Endodermal cell (in vitro differentiated cells): Measurements from ENCODE around the gene RGS16. TPM values are rescaled to one million over a fixed set of nuclear protein-coding genes. Genes with fewer than 3 reads are reported as not detected.

Experiments
- DNase-seq: peaks from one replicate; pipeline ENCODE4 v3.0.0-alpha.2; 2017
- H3K27ac ChIP-seq: 2 replicates; pipeline ENCODE4 v1.5.1; 2013; ENCODE audit warnings: mild to moderate bottlenecking, low read depth, low read length, moderate library complexity
- H3K27me3 ChIP-seq: 2 replicates; pipeline ENCODE4 v1.6.1; 2013; ENCODE audit warnings: mild to moderate bottlenecking, low read length, moderate library complexity; ENCODE audit not compliant: insufficient read depth, control insufficient read depth, poor library complexity, severe bottlenecking
- H3K36me3 ChIP-seq: 2 replicates; pipeline ENCODE4 v1.7.0; 2013; ENCODE audit warnings: mild to moderate bottlenecking, low read length, moderate library complexity; ENCODE audit not compliant: control insufficient read depth, insufficient read depth
- H3K4me1 ChIP-seq: one replicate; pipeline ENCODE4 v1.7.0; 2013; ENCODE audit warnings: low read length; ENCODE audit not compliant: control insufficient read depth, insufficient read depth
- H3K4me3 ChIP-seq: 2 replicates; pipeline ENCODE4 v1.5.1; 2013; ENCODE audit warnings: mild to moderate bottlenecking, low read length, moderate library complexity
- H3K9ac ChIP-seq: 2 replicates; pipeline ENCODE4 v1.6.1; 2013; ENCODE audit warnings: mild to moderate bottlenecking, low read length, moderate library complexity; ENCODE audit not compliant: poor library complexity, severe bottlenecking; ENCODE audit errors: extremely low read depth
- H3K9me3 ChIP-seq: 2 replicates; pipeline ENCODE4 v1.6.1; 2013; ENCODE audit warnings: mild to moderate bottlenecking, low read length, moderate library complexity; ENCODE audit not compliant: control insufficient read depth
- H3K27ac Mint-ChIP-seq: 2 replicates; pipeline ENCODE4 v1.8.0; 2020; ENCODE audit warnings: mixed read lengths
- H3K27me3 Mint-ChIP-seq: 2 replicates; pipeline ENCODE4 v1.8.0; 2021; ENCODE audit warnings: mild to moderate bottlenecking, mixed read lengths; ENCODE audit not compliant: insufficient read depth
- H3K36me3 Mint-ChIP-seq: 2 replicates; pipeline ENCODE4 v1.8.0; 2020; ENCODE audit warnings: low read depth, mixed read lengths
- H3K4me1 Mint-ChIP-seq: 2 replicates; pipeline ENCODE4 v1.8.0; 2020; ENCODE audit warnings: mixed read lengths
- H3K4me3 Mint-ChIP-seq: 2 replicates; pipeline ENCODE4 v1.8.0; 2020; ENCODE audit warnings: mild to moderate bottlenecking, moderate library complexity, mixed read lengths
- H3K9me3 Mint-ChIP-seq: 2 replicates; pipeline ENCODE4 v1.8.0; 2020; ENCODE audit warnings: mild to moderate bottlenecking, mixed read lengths
- WGBS, 2 experiments: methylation state at CpG; one replicate each; pipeline versions ENCODE4 v1.1.5 to v1.1.7; 2013; ENCODE audit warnings: missing lambda C conversion rate in 2 of 2, mixed read lengths in 1 of 2; ENCODE audit not compliant: insufficient coverage in 1 of 2, insufficient read length in 1 of 2; 5-methylcytosine and 5-hydroxymethylcytosine counted together
- total RNA-seq, 2 donors: library from RNA; stranded (reverse); fragmentation: NEBNext Ultra II Directional in 1 of 2; extraction: Animal tissue kit (Norgen Biotek cat#: 25700) in 1 of 2; gene quantifications; 2 replicates in 1 of 2; 3 replicates in 1 of 2; pipeline ENCODE4 v1.2.1, GENCODE V29; 2021
- TF ChIP-seq, protein P1 (sequence below): fragments of 200-600 bp; sonication (generic); conservative IDR thresholded peaks from 2 replicates; pipeline ENCODE4 v1.5.0; 2021; ENCODE audit warnings: antibody characterized with exemption, mild to moderate bottlenecking

Gene RGS16
- total RNA-seq, 2 donors from 2014 or later: 14.8 to 19.4 TPM

DNA sequence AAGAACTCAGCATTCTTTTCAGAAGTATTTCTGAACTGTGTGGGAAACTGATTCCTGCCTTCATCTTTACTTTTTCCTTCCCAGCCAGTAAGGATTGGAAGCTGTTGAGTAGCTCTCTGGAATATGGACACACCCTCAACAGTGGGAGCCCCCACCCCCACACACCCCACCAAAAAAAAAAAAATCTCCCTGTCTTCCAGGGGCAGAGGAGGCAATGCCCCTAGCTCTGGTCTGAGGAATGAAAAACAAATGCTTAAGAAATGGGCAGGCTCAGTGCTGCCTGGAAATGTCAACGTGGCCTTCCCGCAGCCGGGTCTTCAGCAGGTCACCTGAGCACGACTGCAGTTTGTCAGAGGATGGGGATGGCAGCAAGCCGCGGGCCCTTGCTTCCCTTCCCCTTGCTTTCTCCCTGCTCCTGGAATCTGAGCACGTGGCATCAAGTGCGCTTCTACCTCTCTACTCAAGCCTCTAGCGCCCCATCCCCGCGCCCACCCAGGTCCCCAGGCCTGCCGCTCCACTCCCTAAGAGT, 479 bp downstream of the RGS16 start:
- H3K9me3 ChIP-seq: no peaks in the 10 kb centered on the region
- H3K27me3 ChIP-seq: peaks cover 15% of the 10 kb centered on the region
- H3K27me3 Mint-ChIP-seq: peaks cover 30% of the 10 kb centered on the region
- WGBS, 2 experiments: 0 to 18% methylated on average over 1 to 12 of the region's 12 CpGs
- no peaks in the 10 kb centered on the region for H3K36me3 Mint-ChIP-seq
- no peak for DNase-seq
- H3K4me1 ChIP-seq: peaks cover 5% of the 10 kb centered on the region
- peak overlapping the region; percentile 74 for H3K4me3 ChIP-seq
- peak overlapping the region; percentile 16 for H3K9ac ChIP-seq
- TF ChIP-seq, protein P1, sequence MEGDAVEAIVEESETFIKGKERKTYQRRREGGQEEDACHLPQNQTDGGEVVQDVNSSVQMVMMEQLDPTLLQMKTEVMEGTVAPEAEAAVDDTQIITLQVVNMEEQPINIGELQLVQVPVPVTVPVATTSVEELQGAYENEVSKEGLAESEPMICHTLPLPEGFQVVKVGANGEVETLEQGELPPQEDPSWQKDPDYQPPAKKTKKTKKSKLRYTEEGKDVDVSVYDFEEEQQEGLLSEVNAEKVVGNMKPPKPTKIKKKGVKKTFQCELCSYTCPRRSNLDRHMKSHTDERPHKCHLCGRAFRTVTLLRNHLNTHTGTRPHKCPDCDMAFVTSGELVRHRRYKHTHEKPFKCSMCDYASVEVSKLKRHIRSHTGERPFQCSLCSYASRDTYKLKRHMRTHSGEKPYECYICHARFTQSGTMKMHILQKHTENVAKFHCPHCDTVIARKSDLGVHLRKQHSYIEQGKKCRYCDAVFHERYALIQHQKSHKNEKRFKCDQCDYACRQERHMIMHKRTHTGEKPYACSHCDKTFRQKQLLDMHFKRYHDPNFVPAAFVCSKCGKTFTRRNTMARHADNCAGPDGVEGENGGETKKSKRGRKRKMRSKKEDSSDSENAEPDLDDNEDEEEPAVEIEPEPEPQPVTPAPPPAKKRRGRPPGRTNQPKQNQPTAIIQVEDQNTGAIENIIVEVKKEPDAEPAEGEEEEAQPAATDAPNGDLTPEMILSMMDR: peak; percentile 11
- peaks cover 13% of the 10 kb centered on the region for H3K36me3 ChIP-seq
- no peak overlapping the region for H3K27ac ChIP-seq
- no peak overlapping the region for H3K4me3 Mint-ChIP-seq
- no peaks in the 10 kb centered on the region for H3K9me3 Mint-ChIP-seq
- no peak overlapping the region for H3K27ac Mint-ChIP-seq
- H3K4me1 Mint-ChIP-seq: peaks cover 12% of the 10 kb centered on the region

DNA sequence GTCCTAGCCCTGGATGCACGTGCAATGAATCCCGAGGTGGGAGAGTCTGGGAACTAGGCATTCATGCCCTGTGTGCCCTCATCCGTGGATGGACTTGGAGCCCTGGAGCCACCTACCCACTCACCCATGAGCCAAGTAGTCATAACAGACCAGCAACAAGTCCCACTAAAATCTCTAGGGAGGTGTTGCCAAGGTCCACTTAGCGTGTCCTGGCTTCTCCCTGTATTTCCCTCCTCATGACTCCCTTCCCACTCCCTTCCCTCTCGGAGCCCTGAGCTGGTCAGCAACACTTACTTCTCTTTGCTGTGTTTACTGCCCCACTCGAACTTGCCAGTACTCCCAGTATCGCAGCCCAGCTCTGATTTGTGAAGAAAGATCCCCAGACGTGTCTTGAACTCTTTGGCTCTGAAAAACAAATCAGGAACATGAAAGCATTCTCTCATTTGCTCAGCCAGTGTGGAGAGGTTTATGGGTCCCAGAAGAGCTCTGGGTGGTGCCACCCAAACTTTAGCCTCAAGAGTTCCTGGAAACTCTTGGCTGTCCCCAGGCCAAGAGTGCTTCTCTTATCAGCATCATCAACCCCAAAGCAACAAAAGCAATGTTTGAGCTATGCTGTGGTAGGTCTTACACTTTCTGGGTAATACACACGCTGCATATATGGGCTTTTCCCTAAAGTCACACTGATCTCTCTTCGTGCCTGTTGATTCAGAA, 1.1 kb downstream of the RGS16 start:
- TF ChIP-seq, protein P1: no peak
- H3K27ac ChIP-seq: no peak overlapping the region
- no peak for DNase-seq
- no peaks in the 10 kb centered on the region for H3K9me3 ChIP-seq
- Mint-ChIP-seq H3K27ac (no peak overlapping the region), H3K27me3 (peaks cover 29% of the 10 kb centered on the region), H3K4me3 (no peak overlapping the region), H3K36me3 (no peaks in the 10 kb centered on the region), H3K9me3 (no peaks in the 10 kb centered on the region), H3K4me1 (peaks cover 17% of the 10 kb centered on the region)
- H3K4me1 ChIP-seq: peaks cover 5% of the 10 kb centered on the region
- peak overlapping the region; percentile 16 for H3K9ac ChIP-seq
- H3K27me3 ChIP-seq: peaks cover 15% of the 10 kb centered on the region
- H3K4me3 ChIP-seq: peak overlapping the region; percentile 74
- H3K36me3 ChIP-seq: peaks cover 13% of the 10 kb centered on the region
- WGBS, 2 experiments: 82 to 94% methylated on average over 10 of the region's 10 CpGs

DNA sequence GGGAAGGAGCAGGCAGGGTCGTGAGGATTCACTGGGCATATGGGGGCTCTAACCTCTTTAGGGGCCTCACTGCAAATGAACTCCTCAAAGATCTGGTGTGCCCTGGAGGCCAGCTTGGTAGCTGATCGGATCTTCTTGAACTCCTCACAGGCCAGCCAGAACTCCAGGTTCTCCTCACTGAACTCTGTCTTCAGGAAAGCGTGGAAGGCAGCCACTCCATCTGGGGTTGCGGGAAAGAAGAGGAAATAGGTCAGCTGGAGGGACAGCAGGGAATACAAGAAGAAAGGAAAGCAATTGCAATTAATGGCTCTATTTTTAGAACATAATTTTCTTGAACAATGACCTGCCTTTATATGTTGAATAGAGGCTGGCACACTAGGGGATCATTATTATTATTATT, 2.3 kb downstream of the RGS16 start:
- no peaks in the 10 kb centered on the region for H3K36me3 Mint-ChIP-seq
- H3K4me1 Mint-ChIP-seq: peaks cover 17% of the 10 kb centered on the region
- peaks cover 5% of the 10 kb centered on the region for H3K4me1 ChIP-seq
- H3K27me3 Mint-ChIP-seq: peaks cover 25% of the 10 kb centered on the region
- peaks cover 9% of the 10 kb centered on the region for H3K27me3 ChIP-seq
- H3K9me3 ChIP-seq: no peaks in the 10 kb centered on the region
- DNase-seq: no peak
- H3K27ac Mint-ChIP-seq: no peak overlapping the region
- H3K4me3 ChIP-seq: no peak overlapping the region
- TF ChIP-seq, protein P1: no peak
- H3K9ac ChIP-seq: no peak overlapping the region
- H3K27ac ChIP-seq: no peak overlapping the region
- 76 to 92% methylated on average over 2 to 4 of the region's 4 CpGs for WGBS, 2 experiments
- H3K4me3 Mint-ChIP-seq: no peak overlapping the region
- H3K36me3 ChIP-seq: peaks cover 13% of the 10 kb centered on the region
- H3K9me3 Mint-ChIP-seq: no peaks in the 10 kb centered on the region
